ENCODE data around the gene PIP5K1B. TPM values are rescaled to one million over a fixed set of nuclear protein-coding genes. Genes with fewer than 3 reads are reported as not detected.
A peak's percentile ranks its signal among the peaks of the same experiment; 100 is the strongest.

PIP5K1B gene
- total RNA-seq, 1 donor from 2014 or later: 71.9 TPM

GRCh38 chr9:68714416-68715180 is 9.6 kb downstream of the PIP5K1B start:
- H3K36me3 ChIP-seq: peaks cover 3% of the 10 kb centered on the region
- peak overlapping the region; percentile 8 for H3K27ac ChIP-seq (replicated peaks)
- no peak for TF ChIP-seq CTCF (IDR thresholded peaks at IDR 0.05; ENCODE audit: borderline replicate concordance)
- H3K9me3 ChIP-seq (replicated peaks): no peaks in the 10 kb centered on the region
- H3K4me3 ChIP-seq: no peak overlapping the region
- no peaks in the 10 kb centered on the region for H3K27me3 ChIP-seq (ENCODE audit: low read depth)
- intact Hi-C loops (cut with micrococcal nuclease): no loop called here
- peaks cover 70% of the 10 kb centered on the region for H3K4me1 ChIP-seq
- DNase-seq: no peak

- Histone ChIP-seq H3K9me3 (replicated peaks) (no peaks in the 10 kb centered on the region), H3K36me3 (peaks cover 3% of the 10 kb centered on the region), H3K4me1 (peaks cover 72% of the 10 kb centered on the region), H3K4me3 (no peak overlapping the region), H3K27ac (replicated peaks) (no peak overlapping the region), H3K27me3 (ENCODE audit: low read depth) (no peaks in the 10 kb centered on the region)
- DNase-seq: no peak
- no peak for TF ChIP-seq CTCF (IDR thresholded peaks at IDR 0.05; ENCODE audit: borderline replicate concordance)
- intact Hi-C loops (cut with micrococcal nuclease): no loop called here
These were observed 10.1 kb downstream of the PIP5K1B start for GRCh38 chr9:68715181-68715456.

- Histone ChIP-seq H3K27ac (replicated peaks) (no peak overlapping the region), H3K4me3 (no peak overlapping the region), H3K4me1 (peaks cover 56% of the 10 kb centered on the region), H3K36me3 (peaks cover 3% of the 10 kb centered on the region), H3K9me3 (replicated peaks) (no peaks in the 10 kb centered on the region), H3K27me3 (ENCODE audit: low read depth) (no peaks in the 10 kb centered on the region)
- no peak for TF ChIP-seq CTCF (IDR thresholded peaks at IDR 0.05; ENCODE audit: borderline replicate concordance)
- intact Hi-C loops (cut with micrococcal nuclease): no loop called here
- no peak for DNase-seq
These were observed 12.8 kb downstream of the PIP5K1B start for GRCh38 chr9:68717552-68718443.

GRCh38 chr9:68719847-68720246 is 14.8 kb downstream of the PIP5K1B start:
- intact Hi-C loops (cut with micrococcal nuclease): no loop called here
- H3K4me1 ChIP-seq: peaks cover 48% of the 10 kb centered on the region
- no peaks in the 10 kb centered on the region for H3K27me3 ChIP-seq (ENCODE audit: low read depth)
- H3K27ac ChIP-seq (replicated peaks): no peak overlapping the region
- H3K9me3 ChIP-seq (replicated peaks): peaks cover 4% of the 10 kb centered on the region
- H3K4me3 ChIP-seq: no peak overlapping the region
- no peak for DNase-seq
- H3K36me3 ChIP-seq: peaks cover 3% of the 10 kb centered on the region
- no peak for TF ChIP-seq CTCF (IDR thresholded peaks at IDR 0.05; ENCODE audit: borderline replicate concordance)

GRCh38 chr9:68720656-68721313 is 15.7 kb downstream of the PIP5K1B start:
- no peak overlapping the region for H3K4me3 ChIP-seq
- H3K27me3 ChIP-seq (ENCODE audit: low read depth): no peaks in the 10 kb centered on the region
- peaks cover 52% of the 10 kb centered on the region for H3K4me1 ChIP-seq
- no peak for DNase-seq
- no peak overlapping the region for H3K27ac ChIP-seq (replicated peaks)
- intact Hi-C loops (cut with micrococcal nuclease): no loop called here
- TF ChIP-seq CTCF (IDR thresholded peaks at IDR 0.05; ENCODE audit: borderline replicate concordance): no peak
- H3K9me3 ChIP-seq (replicated peaks): peaks cover 4% of the 10 kb centered on the region
- H3K36me3 ChIP-seq: no peaks in the 10 kb centered on the region

Data from left ventricle myocardium inferior (tissue), 1 donor.